Hepatocyte (in vitro differentiated cells): ENCODE measurements around the gene KRT86. TPM values are rescaled to one million over a fixed set of nuclear protein-coding genes. Genes with fewer than 3 reads are reported as not detected.
"Not testable (repeated sequence)": the region's sequence is repeated elsewhere in the genome, so short reads cannot be mapped to it uniquely, and the experiment has no call there.

Experiments
- DNase-seq: peaks from one replicate; pipeline ENCODE4 v3.0.0-alpha.2; 2016; ENCODE audit warnings: low spot score
- H2AFZ ChIP-seq: fragments of 200-600 bp; sonication (generic); 2 replicates; pipeline ENCODE4 v1.6.0; 2016; ENCODE audit warnings: antibody characterized with exemption, mild to moderate bottlenecking
- H3K27ac ChIP-seq: fragments of 200-600 bp; sonication (generic); 2 replicates; pipeline ENCODE4 v1.5.1; 2016; ENCODE audit warnings: mild to moderate bottlenecking
- H3K27me3 ChIP-seq: fragments of 200-600 bp; sonication (generic); 2 replicates; pipeline ENCODE4 v1.6.1; 2016
- H3K36me3 ChIP-seq: fragments of 200-600 bp; sonication (generic); replicated peaks from 2 replicates; pipeline ENCODE4 v1.5.1; 2016; ENCODE audit warnings: low read depth; ENCODE audit not compliant: insufficient read depth
- H3K4me1 ChIP-seq: fragments of 200-600 bp; sonication (generic); 2 replicates; pipeline ENCODE4 v1.5.1; 2016; ENCODE audit warnings: mild to moderate bottlenecking, moderate library complexity; ENCODE audit not compliant: insufficient read depth
- H3K4me2 ChIP-seq: fragments of 200-600 bp; sonication (generic); 2 replicates; pipeline ENCODE4 v1.6.0; 2016
- H3K4me3 ChIP-seq: fragments of 200-600 bp; sonication (generic); 2 replicates; pipeline ENCODE4 v1.5.1; 2016; ENCODE audit warnings: mild to moderate bottlenecking
- H3K79me2 ChIP-seq: fragments of 200-600 bp; sonication (generic); 2 replicates; pipeline ENCODE4 v1.6.0; 2017; ENCODE audit warnings: mild to moderate bottlenecking
- H3K9me2 ChIP-seq: fragments of 200-600 bp; sonication (generic); replicated peaks from 2 replicates; pipeline ENCODE4 v1.6.0; 2017; ENCODE audit warnings: mild to moderate bottlenecking; ENCODE audit not compliant: insufficient read depth
- H3K9me3 ChIP-seq: fragments of 200-600 bp; sonication (generic); 2 replicates; pipeline ENCODE4 v1.5.1; 2016; ENCODE audit warnings: low read depth, mild to moderate bottlenecking
- H4K20me1 ChIP-seq: fragments of 200-600 bp; sonication (generic); 2 replicates; pipeline ENCODE4 v1.6.0; 2016; ENCODE audit warnings: mild to moderate bottlenecking; ENCODE audit not compliant: insufficient read depth, poor library complexity, severe bottlenecking
- EZH2 ChIP-seq: fragments of 200-600 bp; sonication (generic); IDR thresholded peaks from 2 replicates; pipeline ENCODE4 v1.6.1; 2016; ENCODE audit warnings: antibody characterized with exemption, mild to moderate bottlenecking, borderline replicate concordance
- EZH2phosphoT487 ChIP-seq: fragments of 200-600 bp; sonication (generic); IDR thresholded peaks from one replicate; pipeline ENCODE4 v1.6.1; 2018; ENCODE audit warnings: antibody characterized with exemption, mild to moderate bottlenecking, low read depth, moderate library complexity; ENCODE audit not compliant: unreplicated experiment, severe bottlenecking
- WGBS: methylation state at CpG from one replicate; pipeline ENCODE4 v1.1.6; 2016; ENCODE audit warnings: low lambda C conversion rate; ENCODE audit errors: missing lambda C conversion rate; 5-methylcytosine and 5-hydroxymethylcytosine counted together
- polyA plus RNA-seq: library from polyadenylated mRNA; unstranded; fragments of >200 nt; fragmentation: Nextera tagmentation; extraction: Ambion mirVana; gene quantifications from 2 replicates; pipeline ENCODE4 v1.2.1, GENCODE V29; 2016
- total RNA-seq: library from RNA; depleted of rRNA; stranded (reverse); fragments of >200 nt; gene quantifications from 2 replicates; pipeline ENCODE4 v1.2.3, GENCODE V29; 2014
- TF ChIP-seq, protein P1 (sequence below): fragments of 200-600 bp; sonication (generic); IDR thresholded peaks from 2 replicates; pipeline ENCODE4 v1.5.1; 2016; ENCODE audit warnings: antibody characterized with exemption, mild to moderate bottlenecking; ENCODE audit not compliant: poor library complexity

KRT86 gene
- total and polyA plus RNA-seq, 2 experiments from 2014 or later, result 0.40 TPM; not detected in 1

DNA sequence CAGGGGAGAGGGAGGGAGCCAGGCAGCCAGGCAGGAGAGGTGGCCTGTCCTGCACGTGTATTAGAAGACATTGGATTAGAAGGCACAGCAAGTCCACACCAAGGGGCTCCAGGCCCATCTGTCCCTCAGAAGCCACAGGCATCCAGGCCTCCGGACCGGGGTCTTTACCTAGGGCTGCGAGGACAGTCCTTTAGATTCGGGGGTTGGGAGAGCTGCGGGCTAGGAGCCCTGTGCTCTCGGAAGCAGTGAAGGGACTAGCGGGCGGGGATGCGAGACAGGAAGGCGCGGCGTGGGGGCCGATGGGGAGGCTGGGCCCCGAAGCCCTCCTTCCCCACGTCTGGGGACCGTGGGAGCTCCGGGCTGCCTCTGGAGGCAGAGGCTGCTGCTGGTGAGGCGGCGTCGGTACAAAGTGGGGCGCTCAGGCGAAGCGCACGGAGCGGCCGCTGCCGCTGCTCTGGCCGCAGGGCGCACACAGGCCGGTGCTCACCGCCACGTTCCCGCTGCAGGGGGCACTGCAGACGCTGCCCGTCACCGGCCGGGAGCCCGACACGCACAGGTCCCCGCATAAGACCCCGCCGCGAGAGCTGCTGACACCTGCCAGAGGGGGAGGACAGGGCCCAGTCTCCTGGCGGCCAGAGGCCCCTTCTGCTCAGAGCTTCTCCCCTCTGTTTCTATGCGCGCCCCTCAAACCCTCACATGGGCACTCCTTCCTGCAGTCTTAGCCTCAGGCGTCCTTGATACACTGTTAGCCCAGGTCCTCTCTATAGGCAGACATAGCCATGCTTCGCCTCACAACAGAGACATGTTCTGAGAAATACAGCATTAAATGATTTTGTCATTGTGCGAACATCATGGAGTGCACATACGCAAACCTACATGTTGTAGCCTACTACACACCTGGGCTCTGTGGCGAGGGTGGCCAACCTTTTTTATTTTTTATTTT, 24.1 kb upstream of the KRT86 start:
- H3K9me2 ChIP-seq, result no peaks in the 10 kb centered on the region
- no peaks in the 10 kb centered on the region for H3K36me3 ChIP-seq
- DNase-seq, result no peak
- peaks cover 14% of the 10 kb centered on the region for H3K4me1 ChIP-seq
- H3K27me3 ChIP-seq, result peaks cover 16% of the 10 kb centered on the region
- H3K4me3 ChIP-seq, result no peak overlapping the region
- H2AFZ ChIP-seq, result no peak overlapping the region
- no peak overlapping the region for H3K4me2 ChIP-seq
- TF ChIP-seq EZH2phosphoT487 (no peak), EZH2 (no peak)
- TF ChIP-seq, protein P1, sequence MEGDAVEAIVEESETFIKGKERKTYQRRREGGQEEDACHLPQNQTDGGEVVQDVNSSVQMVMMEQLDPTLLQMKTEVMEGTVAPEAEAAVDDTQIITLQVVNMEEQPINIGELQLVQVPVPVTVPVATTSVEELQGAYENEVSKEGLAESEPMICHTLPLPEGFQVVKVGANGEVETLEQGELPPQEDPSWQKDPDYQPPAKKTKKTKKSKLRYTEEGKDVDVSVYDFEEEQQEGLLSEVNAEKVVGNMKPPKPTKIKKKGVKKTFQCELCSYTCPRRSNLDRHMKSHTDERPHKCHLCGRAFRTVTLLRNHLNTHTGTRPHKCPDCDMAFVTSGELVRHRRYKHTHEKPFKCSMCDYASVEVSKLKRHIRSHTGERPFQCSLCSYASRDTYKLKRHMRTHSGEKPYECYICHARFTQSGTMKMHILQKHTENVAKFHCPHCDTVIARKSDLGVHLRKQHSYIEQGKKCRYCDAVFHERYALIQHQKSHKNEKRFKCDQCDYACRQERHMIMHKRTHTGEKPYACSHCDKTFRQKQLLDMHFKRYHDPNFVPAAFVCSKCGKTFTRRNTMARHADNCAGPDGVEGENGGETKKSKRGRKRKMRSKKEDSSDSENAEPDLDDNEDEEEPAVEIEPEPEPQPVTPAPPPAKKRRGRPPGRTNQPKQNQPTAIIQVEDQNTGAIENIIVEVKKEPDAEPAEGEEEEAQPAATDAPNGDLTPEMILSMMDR, result no peak
- no peaks in the 10 kb centered on the region for H3K9me3 ChIP-seq
- H3K27ac ChIP-seq, result no peak overlapping the region
- 43% methylated on average over 30 of the region's 52 CpGs for WGBS
- no peaks in the 10 kb centered on the region for H4K20me1 ChIP-seq
- no peaks in the 10 kb centered on the region for H3K79me2 ChIP-seq

- no peak for DNase-seq
- TF ChIP-seq, protein P1, result no peak
- TF ChIP-seq EZH2 (no peak), EZH2phosphoT487 (no peak)
These were observed 22.9 kb upstream of the KRT86 start for GRCh38 chr12:52251367-52252051.

DNA sequence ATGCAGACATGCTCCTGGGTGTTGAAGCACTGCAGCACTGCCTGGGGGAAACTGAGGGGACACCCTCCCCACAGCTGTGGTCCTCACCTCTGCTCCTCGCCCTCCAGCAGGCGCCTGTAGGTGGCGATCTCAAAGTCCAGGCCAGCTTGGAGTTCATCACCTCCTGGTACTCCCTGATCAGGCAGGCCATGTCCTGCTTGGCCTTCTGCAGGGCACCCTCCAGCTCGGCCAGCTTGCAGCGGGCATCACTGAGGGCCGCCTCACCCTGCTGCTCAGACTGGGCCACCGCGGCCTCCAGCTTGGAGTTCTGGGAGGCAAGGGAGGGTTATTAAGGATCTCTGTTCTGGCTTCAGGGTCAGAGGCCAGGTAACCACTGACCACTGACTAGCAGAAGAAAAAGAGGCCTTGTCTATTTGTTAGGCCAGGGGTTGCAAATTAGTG, 22.2 kb upstream of the KRT86 start:
- H3K9me2 ChIP-seq, H3K4me1 ChIP-seq, H3K79me2 ChIP-seq, H3K4me2 ChIP-seq, H3K36me3 ChIP-seq, DNase-seq, H2AFZ ChIP-seq, H4K20me1 ChIP-seq, H3K4me3 ChIP-seq, H3K9me3 ChIP-seq, H3K27ac ChIP-seq: not testable (repeated sequence)
- WGBS, result 83% methylated on average over 8 of the region's 8 CpGs
- H3K27me3 ChIP-seq, result peaks cover 33% of the 10 kb centered on the region

More at GRCh38 chr12:52251367-52252051, 22.9 kb upstream of the KRT86 start:
- Histone ChIP-seq H3K4me1 (peaks cover 14% of the 10 kb centered on the region), H4K20me1 (no peaks in the 10 kb centered on the region), H3K4me2 (no peak overlapping the region), H3K9me2 (no peaks in the 10 kb centered on the region), H3K36me3 (no peaks in the 10 kb centered on the region), H2AFZ (no peak overlapping the region), H3K9me3 (no peaks in the 10 kb centered on the region), H3K79me2 (no peaks in the 10 kb centered on the region), H3K4me3 (no peak overlapping the region), H3K27me3 (peaks cover 27% of the 10 kb centered on the region), H3K27ac (no peak overlapping the region)
- WGBS, result 70% methylated on average over 9 of the region's 9 CpGs
